Thymus (tissue), 11 donors: ENCODE results near the gene CBLB. TPM values are rescaled to one million over a fixed set of nuclear protein-coding genes. Genes with fewer than 3 reads are reported as not detected.

Source experiments
- DNase-seq, 9 donors: peaks; one replicate each; pipeline ENCODE4 v3.0.0-alpha.2; 2013; ENCODE audit warnings: low spot score in 9 of 9, low read depth in 6 of 9, missing footprints in 1 of 9
- H3K27ac ChIP-seq, 2 donors: one replicate each; pipeline ENCODE4 v1.5.1; 2013; ENCODE audit warnings: control low read depth in 1 of 2, low read depth in 1 of 2, low read length in 1 of 2, mild to moderate bottlenecking in 1 of 2, moderate library complexity in 1 of 2
- H3K27me3 ChIP-seq, 2 donors: one replicate each; pipeline ENCODE4 v1.5.1; 2013; ENCODE audit warnings: low read length in 1 of 2; ENCODE audit not compliant: control insufficient read depth in 2 of 2, insufficient read depth in 1 of 2
- H3K36me3 ChIP-seq, 2 donors: one replicate each; pipeline ENCODE4 v1.5.1; 2013; ENCODE audit warnings: low read length in 1 of 2, mild to moderate bottlenecking in 1 of 2, moderate library complexity in 1 of 2; ENCODE audit not compliant: control insufficient read depth in 2 of 2, insufficient read depth in 2 of 2
- H3K4me1 ChIP-seq, 2 donors: one replicate each; pipeline ENCODE4 v1.5.1; 2013; ENCODE audit warnings: low read length in 2 of 2; ENCODE audit not compliant: control insufficient read depth in 2 of 2, insufficient read depth in 2 of 2
- H3K4me3 ChIP-seq, 2 donors: one replicate each; pipeline ENCODE4 v1.5.1; 2013; ENCODE audit warnings: low read length in 2 of 2, control low read depth in 1 of 2, mild to moderate bottlenecking in 1 of 2
- H3K9me3 ChIP-seq, 2 donors: one replicate each; pipeline ENCODE4 v1.5.1; 2013; ENCODE audit warnings: low read length in 1 of 2, mild to moderate bottlenecking in 1 of 2; ENCODE audit not compliant: control insufficient read depth in 2 of 2, insufficient read depth in 1 of 2
- WGBS: extraction: QIAGEN DNeasy Blood & Tissue Kit; methylation state at CpG from one replicate; pipeline ENCODE4 v1.1.7; 2013; 5-methylcytosine and 5-hydroxymethylcytosine counted together
- polyA plus RNA-seq: library from polyadenylated mRNA; stranded (reverse); fragments of 200-250 nt; gene quantifications from one replicate; pipeline ENCODE4 v1.2.3, GENCODE V29; 2013
- total RNA-seq: library from RNA; stranded (reverse); fragments of 120-200 nt; gene quantifications from one replicate; pipeline ENCODE4 v1.2.4, GENCODE V29; 2013
- donor health status: healthy.

Gene CBLB
- total and polyA plus RNA-seq, 2 donors = 9.1 to 25.0 TPM

DNA sequence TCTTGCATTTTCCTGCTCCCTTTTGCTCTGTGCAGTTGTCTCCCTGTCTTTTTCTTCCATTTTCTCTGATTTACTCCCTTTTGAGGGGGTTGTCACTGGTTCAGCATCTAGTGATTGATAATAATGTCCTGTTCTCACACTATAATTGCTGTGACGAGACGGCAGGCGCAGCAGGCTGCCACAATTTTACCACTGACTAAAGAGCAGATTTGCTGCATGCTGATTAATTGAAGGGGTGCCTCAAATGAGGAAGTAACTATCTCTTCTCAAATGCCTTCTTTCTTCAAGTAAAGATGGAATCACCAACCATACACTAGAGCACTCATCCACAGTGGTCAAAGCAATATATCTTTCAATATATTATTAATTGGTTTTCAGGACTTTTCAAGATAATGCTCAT lies 219.3 kb downstream of the CBLB start:
- no peak overlapping the region for H3K27ac ChIP-seq
- WGBS = 84% methylated on average over 3 of the region's 3 CpGs
- no peaks in the 10 kb centered on the region for H3K27me3 ChIP-seq
- no peaks in the 10 kb centered on the region for H3K4me1 ChIP-seq
- H3K4me3 ChIP-seq = no peak overlapping the region
- no peaks in the 10 kb centered on the region for H3K36me3 ChIP-seq
- no peak for DNase-seq
- H3K9me3 ChIP-seq = no peaks in the 10 kb centered on the region

DNA sequence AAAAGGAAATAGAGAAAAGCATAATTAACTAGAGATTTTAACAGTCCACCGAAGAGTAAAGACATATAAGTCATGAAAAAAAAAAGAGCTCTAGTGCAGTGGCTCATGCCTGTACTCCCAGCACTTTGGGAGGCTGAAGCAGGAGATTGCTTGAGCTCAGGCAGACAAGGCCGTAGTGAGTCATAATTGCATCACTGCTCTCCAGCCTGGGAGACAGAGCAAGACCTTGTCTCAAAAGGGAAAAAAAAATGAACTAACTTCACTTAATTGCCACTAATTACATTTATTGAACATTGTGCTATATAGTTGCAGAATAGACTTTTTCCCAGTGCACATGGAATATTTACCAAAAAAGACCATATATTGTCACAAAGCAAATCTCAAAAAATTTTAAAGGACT lies 221.8 kb downstream of the CBLB start:
- WGBS = 92% methylated on average over 2 of the region's 2 CpGs
- no peaks in the 10 kb centered on the region for H3K9me3 ChIP-seq
- H3K4me1 ChIP-seq = no peaks in the 10 kb centered on the region
- H3K4me3 ChIP-seq = no peak overlapping the region
- DNase-seq = no peak
- H3K36me3 ChIP-seq = no peaks in the 10 kb centered on the region
- H3K27me3 ChIP-seq = no peaks in the 10 kb centered on the region
- no peak overlapping the region for H3K27ac ChIP-seq

DNA sequence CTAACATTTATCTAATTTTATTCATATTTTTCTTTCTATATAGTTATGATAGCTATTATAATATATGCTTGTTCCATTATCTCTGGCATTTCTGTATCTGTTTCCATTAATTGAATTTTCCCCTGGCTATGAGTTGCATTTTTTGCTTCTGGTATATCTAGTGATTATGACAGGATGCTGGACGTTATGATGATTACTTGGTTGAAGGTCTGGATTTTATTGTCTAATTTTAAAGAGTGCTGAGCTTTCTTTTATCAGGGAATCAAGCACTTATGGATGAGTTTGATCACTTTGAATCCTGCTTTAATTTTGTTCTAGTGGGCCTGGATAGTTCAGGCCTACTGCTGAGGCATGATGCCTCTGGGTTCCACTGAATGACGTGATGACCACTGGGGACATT lies 229.7 kb downstream of the CBLB start:
- DNase-seq = no peak
- Histone ChIP-seq H3K36me3 (no peaks in the 10 kb centered on the region), H3K9me3 (no peaks in the 10 kb centered on the region), H3K27ac (no peak overlapping the region), H3K4me3 (no peak overlapping the region), H3K27me3 (no peaks in the 10 kb centered on the region), H3K4me1 (no peaks in the 10 kb centered on the region)
- 95% methylated on average over 2 of the region's 2 CpGs for WGBS

DNA sequence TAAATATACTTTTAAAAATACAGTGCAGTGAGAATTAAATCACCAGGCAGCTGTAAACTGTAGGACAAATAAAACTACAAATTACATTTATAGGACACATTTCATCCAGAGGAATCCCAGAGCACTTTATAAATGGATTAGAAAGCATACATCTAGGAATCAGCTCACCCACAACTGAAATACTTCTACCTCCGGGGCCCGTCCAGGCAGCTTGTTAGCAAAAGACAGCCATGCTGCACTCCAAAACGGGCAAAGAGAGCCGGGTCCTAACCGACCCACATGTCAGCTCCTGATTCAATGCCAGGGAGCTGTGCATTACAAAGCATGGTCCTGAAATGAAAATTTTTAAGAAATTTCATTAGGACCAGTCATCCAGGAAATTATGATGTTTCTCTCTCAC lies 234.1 kb downstream of the CBLB start:
- Histone ChIP-seq H3K9me3 (no peaks in the 10 kb centered on the region), H3K36me3 (no peaks in the 10 kb centered on the region), H3K4me1 (no peaks in the 10 kb centered on the region), H3K27ac (no peak overlapping the region), H3K4me3 (no peak overlapping the region), H3K27me3 (no peaks in the 10 kb centered on the region)
- 97% methylated on average over 5 of the region's 5 CpGs for WGBS
- DNase-seq = no peak

- DNase-seq = no peak
- no peak overlapping the region for H3K4me3 ChIP-seq
- no peaks in the 10 kb centered on the region for H3K4me1 ChIP-seq
- no peaks in the 10 kb centered on the region for H3K36me3 ChIP-seq
- no peak overlapping the region for H3K27ac ChIP-seq
- H3K27me3 ChIP-seq = no peaks in the 10 kb centered on the region
- H3K9me3 ChIP-seq = no peaks in the 10 kb centered on the region
Observed at GRCh38 chr3:105629718-105630117, 239.1 kb downstream of the CBLB start.

DNA sequence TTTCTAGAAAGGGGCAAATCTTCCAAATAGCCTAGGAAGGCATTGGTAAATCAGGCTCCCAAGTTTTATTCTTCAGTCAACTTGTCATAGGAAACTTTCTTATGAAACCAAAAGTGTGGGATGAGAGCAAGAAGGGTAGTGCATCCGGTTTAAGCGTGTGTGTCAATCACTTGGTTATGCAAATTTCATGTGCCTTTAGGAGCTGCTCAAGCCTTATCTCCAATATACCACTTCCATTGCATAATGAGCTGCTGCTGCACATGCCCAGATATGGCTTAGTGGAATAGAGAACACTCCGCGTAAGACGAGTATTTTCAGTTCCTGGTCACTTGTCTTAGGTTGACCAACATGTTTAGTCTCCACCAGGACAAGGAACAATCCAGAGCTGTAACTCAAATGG lies 242.1 kb downstream of the CBLB start:
- Histone ChIP-seq H3K4me3 (no peak overlapping the region), H3K4me1 (no peaks in the 10 kb centered on the region), H3K36me3 (no peaks in the 10 kb centered on the region), H3K27me3 (no peaks in the 10 kb centered on the region), H3K9me3 (no peaks in the 10 kb centered on the region), H3K27ac (no peak overlapping the region)
- 96% methylated on average over 5 of the region's 5 CpGs for WGBS
- DNase-seq = no peak

DNA sequence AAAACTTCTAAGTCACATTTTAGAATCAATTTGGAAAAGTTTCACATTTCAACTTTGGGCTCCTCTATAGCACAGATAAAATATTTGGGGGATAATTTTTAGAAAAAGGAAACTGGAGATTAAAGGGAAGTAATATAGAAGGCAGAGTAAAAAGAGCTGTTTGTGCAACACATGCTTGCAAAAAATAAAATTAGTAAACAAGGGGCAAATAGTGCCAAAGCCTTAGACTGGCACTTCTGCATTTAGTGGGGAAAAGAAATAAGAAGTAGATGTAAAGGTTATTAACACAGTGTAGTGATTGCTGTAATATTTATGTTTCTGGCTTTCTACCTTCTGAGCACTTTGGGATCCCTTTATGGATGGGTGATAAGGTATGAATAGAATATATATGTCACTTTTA lies 246.6 kb downstream of the CBLB start:
- DNase-seq = no peak
- Histone ChIP-seq H3K27me3 (no peaks in the 10 kb centered on the region), H3K9me3 (no peaks in the 10 kb centered on the region), H3K4me3 (no peak overlapping the region), H3K36me3 (no peaks in the 10 kb centered on the region), H3K4me1 (no peaks in the 10 kb centered on the region), H3K27ac (no peak overlapping the region)

DNA sequence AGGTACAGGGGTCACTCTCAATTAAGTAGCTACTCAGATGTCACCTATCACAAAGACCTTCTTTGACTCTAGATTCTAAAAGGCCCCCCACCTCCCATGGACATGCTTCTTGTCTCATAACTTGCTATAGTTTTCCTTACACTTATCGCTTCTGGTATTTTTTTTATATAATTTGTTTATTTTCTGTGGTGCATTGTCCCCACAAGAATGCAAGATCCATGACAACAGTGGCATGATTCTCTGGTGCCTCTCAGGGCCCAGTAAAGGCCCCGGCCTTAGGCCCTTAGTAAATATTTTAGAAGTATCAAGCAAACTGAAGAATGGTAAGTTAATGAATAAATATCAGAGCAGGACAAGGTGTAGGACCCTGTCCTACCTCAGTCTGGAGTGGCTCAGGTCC lies 248.6 kb downstream of the CBLB start:
- H3K27me3 ChIP-seq = no peaks in the 10 kb centered on the region
- no peak for DNase-seq
- no peak overlapping the region for H3K27ac ChIP-seq
- WGBS = 98% methylated on average over 2 of the region's 2 CpGs
- no peaks in the 10 kb centered on the region for H3K4me1 ChIP-seq
- H3K4me3 ChIP-seq = no peak overlapping the region
- H3K36me3 ChIP-seq = no peaks in the 10 kb centered on the region
- no peaks in the 10 kb centered on the region for H3K9me3 ChIP-seq

DNA sequence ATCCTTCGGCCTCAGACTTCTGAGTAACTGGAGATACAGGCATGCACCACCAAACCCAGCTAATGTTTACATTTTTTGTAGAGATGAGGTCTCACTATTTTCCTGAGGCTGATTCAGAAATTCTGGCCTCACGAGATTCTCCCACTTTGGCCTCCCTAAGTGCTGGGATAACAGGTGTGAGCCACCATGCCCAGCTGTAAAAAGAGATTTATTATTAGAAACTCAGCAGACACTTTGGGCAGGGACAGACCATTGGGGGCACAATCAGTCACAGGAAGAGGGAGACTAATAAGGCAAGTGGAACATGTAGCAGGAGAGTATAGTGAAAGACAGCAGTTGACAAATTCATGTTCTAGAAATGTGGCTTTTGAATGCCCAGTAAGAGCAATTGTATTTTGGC lies 249.2 kb downstream of the CBLB start:
- H3K27me3 ChIP-seq = no peaks in the 10 kb centered on the region
- H3K4me3 ChIP-seq = no peak overlapping the region

DNA sequence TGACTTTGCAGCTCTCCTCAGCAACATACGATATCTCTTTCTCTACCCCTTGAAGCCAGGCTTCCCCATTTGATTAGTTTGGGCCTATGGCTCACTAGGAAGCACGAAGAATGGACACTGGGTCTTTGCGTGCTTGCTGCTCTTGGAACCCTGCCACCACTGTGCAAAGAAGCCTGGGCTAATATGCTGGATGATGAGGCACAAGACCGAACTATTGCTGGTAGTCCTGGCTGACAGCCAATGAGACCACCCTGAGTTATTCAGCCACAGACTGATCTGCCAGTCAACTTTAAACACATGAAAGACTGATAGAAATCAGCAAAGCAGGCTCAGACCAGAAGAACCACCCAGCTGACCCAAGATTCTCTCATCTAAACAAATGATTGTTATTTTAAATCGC lies 250.3 kb downstream of the CBLB start:
- H3K4me1 ChIP-seq = no peaks in the 10 kb centered on the region
- H3K36me3 ChIP-seq = no peaks in the 10 kb centered on the region
- WGBS = 95% methylated on average over 5 of the region's 5 CpGs
- DNase-seq = no peak
- H3K4me3 ChIP-seq = no peak overlapping the region
- H3K27me3 ChIP-seq = no peaks in the 10 kb centered on the region
- H3K27ac ChIP-seq = no peak overlapping the region
- no peaks in the 10 kb centered on the region for H3K9me3 ChIP-seq

More for the DNA sequence above, 249.2 kb downstream of the CBLB start:
- Histone ChIP-seq H3K9me3 (no peaks in the 10 kb centered on the region), H3K4me1 (no peaks in the 10 kb centered on the region), H3K36me3 (no peaks in the 10 kb centered on the region), H3K27ac (no peak overlapping the region)
- DNase-seq = no peak
- WGBS = 95% methylated on average over 2 of the region's 2 CpGs
